Hair follicular keratinocyte (primary cell): ENCODE data around the gene GRPEL1. TPM values are rescaled to one million over a fixed set of nuclear protein-coding genes. Genes with fewer than 3 reads are reported as not detected.

Source experiments
- total RNA-seq: library from RNA; depleted of rRNA; stranded (reverse); fragments of >200 nt; gene quantifications from 2 replicates; pipeline ENCODE4 v1.2.3, GENCODE V29; 2015

The GRPEL1 gene
- total RNA-seq = 45.0 and 51.4 TPM in 2 replicates

DNA sequence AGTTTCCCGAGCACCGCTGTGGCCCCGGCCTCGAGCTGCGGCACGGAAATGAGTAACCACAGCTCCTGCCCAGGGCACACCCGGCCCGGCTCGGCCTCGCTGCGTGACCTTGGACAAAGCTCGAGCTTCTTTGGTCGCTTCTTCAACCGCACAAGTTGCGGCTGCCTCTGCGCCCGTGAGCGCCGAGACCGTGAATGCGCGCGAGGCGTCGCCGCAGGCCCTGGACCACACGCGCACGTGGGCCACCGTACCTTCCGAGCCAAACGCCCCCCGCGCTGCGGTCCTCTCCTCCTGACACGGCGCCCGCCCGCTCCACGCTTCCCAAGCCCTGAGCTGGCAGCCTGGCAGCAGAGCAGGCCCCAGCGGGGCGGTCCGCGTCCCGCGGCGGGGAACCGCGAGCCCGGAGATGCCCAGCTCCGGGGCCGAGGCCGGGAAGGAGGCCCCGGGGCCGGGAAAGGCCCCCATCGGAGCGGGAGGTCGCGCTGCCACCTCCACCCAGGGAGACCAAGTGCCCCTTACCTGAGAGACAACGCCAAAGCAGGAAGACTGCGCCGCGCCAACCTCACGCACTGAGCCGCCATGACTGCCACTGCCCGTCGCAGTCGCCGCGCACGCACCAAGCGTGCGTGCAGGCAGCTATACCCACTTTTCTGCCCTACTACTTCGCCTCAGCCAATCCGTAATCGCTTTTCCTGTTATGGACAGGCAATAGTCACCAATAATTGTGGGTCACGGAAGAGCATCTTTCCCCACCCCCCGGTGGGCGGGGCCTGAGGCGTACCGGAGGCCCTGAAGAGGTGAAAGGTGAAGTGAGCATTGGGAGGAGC lies at the start of gene GRPEL1:
TSS of gene GRPEL1 (minus strand) at position 613 of the 827 bp plus-strand sequence. CDS start at position 581, 32 bp downstream.

DNA sequence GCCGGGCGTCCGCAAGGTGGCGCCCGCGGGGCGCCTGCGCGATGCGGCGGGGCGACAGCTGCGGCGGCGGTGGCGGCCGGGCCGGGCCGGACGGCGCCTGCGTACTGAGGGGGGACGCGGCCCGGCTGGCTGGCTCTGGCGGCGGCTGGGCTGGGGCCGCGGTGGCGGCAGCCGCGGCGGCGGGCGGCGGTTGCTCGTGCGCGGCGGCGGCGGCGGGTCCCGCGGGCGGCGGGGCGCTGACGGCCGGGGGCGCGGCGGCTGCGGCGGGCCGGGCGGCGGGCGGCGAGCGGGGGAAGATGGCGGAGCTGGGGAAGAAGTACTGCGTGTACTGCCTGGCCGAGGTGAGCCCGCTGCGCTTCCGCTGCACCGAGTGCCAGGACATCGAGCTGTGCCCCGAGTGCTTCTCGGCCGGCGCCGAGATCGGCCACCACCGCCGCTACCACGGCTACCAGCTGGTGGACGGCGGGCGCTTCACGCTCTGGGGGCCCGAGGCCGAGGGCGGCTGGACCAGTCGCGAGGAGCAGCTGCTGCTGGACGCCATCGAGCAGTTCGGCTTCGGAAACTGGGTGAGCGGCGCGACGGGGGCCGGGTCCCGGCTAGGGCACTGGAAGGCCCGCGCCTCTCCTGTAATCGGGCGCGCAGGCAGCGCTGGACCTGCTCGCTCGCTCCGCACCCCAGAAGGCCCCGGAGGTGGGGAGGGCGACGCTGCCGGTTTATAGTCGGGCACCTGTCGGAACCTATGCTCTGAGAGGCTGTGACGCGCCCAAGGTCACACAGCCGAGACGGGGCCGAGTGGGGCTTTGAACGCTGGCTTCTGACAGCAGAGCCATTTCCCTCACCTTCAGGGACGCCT lies 24.4 kb downstream of the GRPEL1 start, which contains the start of gene TADA2B:
TSS of gene TADA2B (plus strand) at position 89 of the 853 bp plus-strand sequence. CDS start at position 297, 208 bp downstream.

Other genes with a start within 250 kb of the GRPEL1 start
- gene TBC1D14, start 158.2 kb downstream of the GRPEL1 start, total RNA-seq = 56.2 and 86.9 TPM in 2 replicates
- 6.7 and 9.6 TPM in 2 replicates for gene TADA2B, start 24.7 kb downstream of the GRPEL1 start, total RNA-seq
- gene SORCS2, start 124.5 kb upstream of the GRPEL1 start, total RNA-seq = 0.31 TPM in 1 of 2 replicates, not detected in the other